HTR-8/SVneo (cell line): ENCODE data around the gene CHMP5.

Experiments used
- DNase-seq: peaks from one replicate; pipeline ENCODE4 v3.0.0; 2011; ENCODE audit warnings: low spot score, mixed read lengths; ENCODE audit not compliant: insufficient read length
- FAIRE-seq: peaks from 2 replicates; lab custom pipeline; 2011; peaks lifted over from hg19 to GRCh38; lab: Jason Lieb, UNC

Gene CHMP5

DNA sequence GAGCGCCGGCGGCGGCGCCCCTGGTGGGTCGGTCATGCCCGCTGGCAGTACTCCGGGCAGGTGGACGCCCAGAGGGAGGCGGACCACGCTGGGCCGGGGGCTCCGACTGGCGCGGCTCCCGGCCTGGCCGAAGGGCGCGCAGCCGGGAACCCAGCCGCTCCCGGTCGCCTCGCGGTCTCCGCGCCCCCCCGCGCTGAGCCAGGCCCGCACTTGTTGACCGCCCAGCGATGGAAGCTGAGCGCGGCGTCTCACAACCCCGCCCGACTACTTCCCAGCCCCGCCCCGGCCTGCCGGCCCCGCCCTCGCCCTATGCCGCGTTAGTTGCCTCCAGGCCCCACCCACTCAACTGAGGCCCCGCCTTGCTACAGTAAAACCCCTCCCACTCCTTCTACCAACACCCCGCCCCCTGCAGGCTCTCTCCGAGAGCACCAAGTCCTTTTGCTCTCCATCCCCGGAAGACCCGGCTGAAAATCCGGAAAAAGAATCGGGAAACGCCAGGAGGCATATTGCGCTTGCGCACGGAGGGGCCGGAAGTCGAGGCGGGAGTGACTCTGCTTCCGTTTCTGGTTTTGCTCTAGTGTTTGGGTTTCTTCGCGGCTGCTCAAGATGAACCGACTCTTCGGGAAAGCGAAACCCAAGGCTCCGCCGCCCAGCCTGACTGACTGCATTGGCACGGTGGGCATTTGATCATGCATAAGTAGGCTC, at the start of gene CHMP5, which contains the start of gene BAG1:
CHMP5 (plus strand) TSS at position 577 of the 705 bp plus-strand sequence; CDS start at position 607, 30 bp downstream.
BAG1 (minus strand) TSS at position 236 of the 705 bp plus-strand sequence.
- FAIRE-seq = peak; percentile 46
- peak; percentile 93 for DNase-seq

DNA sequence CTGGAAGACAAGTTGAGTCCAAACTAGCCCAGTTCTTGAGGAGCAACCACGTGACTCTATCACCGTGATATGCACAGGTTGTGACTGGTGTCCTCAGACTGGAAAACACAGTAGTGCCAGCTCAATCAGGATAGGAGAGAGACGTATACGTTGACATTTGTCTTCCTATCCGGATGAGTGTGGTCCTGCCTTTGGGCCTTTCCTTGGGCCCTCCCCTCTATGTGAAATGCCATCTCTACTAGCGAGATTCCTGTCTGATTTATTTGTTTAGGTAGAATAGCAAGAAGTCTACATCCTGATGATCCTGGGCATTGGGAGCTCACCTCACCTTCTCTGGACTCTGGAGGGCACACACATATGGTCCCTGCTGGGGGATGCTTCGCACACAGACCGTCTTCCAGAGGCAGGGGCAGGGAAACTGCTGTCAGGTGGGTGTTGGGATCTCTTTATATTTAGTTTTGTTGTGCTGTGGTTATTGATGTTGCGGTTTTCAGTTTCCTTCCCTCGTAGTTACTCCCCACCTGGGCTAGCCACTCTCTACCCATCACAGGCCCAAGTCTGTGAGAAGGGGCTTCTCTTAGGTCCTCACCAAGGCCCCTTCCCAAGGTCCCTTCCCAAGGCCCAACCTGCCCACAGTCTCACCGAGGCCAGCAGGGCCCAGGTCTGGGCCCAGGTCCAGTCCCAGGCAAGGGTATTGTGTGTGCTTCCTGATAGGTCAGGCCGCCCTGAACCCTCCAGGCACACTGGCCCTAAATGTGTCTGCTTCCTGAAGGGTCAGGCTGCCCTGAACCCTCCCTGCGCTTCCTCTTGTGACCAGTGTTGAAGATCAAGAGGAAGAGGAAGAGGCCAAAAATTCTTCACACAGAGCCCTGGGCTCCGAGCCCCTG, 43.9 kb upstream of the CHMP5 start:
- FAIRE-seq = no peak
- DNase-seq = no peak

DNA sequence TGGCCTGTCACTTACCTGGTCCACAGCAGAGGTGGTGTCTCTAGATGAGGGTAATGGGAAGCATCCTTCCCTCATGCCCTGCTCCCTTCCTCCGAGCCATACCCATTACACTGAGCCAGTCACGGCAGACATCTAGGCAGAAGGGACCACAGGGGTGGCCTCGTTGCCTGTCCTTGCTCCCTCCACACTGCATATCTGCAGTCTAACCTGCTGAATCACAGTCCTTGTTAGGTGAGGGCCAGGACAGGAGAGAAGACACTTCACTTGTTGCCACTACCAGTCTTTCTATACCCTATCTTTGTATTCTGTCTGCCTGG, 43.3 kb upstream of the CHMP5 start:
- DNase-seq = no peak
- no peak for FAIRE-seq

DNA sequence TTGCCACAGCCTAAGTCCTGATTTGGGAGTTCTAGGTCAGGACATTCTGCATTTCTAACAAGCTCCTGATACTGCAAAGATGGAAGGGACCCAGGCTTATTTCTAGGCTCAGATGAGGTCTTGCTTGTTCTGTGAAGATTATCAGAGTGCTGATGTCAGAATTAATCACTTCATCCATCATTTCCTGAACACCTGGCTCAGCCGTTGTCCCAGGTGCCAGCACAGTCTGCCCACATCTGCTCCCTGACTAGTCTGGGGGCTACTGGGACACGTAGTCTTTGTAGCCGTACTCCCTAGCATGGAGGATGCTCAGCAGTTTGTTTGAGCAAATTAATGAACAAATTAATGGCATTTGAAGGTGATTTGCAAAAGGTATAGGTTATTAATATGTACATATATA, 42.8 kb upstream of the CHMP5 start:
- DNase-seq (no peak), FAIRE-seq (no peak)

DNA sequence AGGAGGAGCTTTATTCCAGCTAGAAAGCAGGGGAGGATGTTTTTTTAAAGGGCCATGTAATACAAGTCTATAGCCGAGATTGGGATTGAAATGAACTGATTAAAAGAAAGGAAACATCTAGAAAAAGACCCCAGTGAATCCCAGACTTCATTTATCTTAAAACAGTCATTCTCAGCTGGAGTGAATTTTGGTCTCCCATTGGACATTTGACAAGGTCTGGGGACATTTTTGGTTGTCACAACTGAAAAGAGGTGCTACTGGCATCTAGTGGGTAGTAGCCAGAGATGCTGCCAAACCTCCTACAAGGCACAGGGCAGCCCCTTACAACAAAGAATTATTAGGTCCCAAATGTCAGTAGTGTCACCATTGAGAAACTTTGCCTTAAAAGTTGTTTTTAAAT, 41.2 kb upstream of the CHMP5 start:
- DNase-seq (no peak), FAIRE-seq (no peak)

DNA sequence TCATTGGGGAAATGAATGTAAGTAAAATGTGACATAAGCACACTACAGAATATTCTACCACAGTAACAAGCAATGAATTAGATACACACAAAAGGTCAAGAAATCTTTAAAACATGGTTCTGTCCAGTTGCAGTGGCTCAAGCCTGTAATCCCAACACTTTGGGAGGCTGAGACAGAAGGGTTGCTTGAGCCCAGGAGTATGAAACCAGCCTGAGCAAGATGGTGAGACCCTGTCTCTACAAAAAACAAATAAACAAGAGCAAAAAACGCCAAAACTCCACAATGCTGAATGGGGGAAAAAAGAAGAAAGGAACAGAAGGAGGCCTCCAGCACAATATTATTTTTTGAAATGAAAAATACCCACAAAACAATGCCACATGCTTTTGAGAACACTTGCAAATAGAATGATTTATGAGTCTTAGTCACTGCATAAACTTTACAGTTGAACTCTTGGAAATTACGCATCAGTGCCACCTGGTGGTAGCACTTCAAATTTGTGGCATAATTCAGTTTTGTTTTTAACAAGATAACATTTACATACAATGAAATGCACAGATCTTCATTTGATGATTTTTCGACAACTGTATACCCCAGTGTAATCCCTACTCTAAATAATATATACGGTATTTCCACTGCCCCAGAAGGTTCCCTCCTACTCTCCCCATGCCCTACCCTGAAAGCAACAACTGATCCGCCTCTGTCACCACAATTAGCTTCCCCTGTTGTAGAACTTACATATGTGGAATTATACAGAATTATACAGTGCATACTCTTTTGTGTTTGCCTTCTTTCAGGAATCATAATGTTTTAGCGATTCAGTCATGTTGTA, 39.3 kb upstream of the CHMP5 start:
- peak; percentile 61 for DNase-seq
- no peak for FAIRE-seq

DNA sequence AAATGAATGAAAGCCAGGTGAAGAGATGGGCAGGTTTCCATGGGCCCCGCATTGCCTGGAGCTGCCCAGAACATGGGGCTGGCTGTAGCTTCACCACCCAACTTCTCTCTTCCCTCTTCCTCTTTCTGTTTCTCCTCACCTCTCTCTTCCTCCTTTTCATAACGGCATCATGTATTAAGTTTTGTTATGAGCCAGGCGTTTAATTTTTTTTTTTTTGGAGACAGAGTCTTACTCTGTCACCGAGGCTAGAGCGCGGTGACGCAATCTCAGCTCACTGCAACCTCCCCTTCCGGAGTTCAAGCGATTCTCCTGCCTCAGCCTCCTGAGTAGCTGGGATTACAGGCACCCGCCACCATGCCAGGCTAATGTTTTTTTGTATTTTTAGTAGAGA, 37.8 kb upstream of the CHMP5 start:
- DNase-seq (no peak), FAIRE-seq (no peak)

DNA sequence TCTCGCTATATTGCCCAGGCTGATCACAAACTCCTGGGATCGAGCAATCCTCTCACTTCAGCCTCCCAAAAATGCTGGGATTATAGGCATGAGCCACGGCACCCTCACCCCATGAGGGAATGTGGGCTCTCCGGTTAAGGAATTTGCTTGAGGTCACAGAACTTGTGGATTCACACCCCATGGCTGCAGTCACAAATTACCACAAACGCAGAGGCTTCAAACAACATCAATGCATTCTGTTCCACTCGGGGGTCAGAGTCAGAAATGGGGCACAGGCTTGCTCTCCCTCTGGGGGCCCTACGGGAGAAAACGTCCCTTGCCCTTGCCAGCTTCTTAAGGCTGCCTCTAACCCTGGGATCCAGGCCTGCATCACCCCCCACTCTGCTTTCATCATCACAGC, 37.1 kb upstream of the CHMP5 start:
- FAIRE-seq (no peak), DNase-seq (no peak)

DNA sequence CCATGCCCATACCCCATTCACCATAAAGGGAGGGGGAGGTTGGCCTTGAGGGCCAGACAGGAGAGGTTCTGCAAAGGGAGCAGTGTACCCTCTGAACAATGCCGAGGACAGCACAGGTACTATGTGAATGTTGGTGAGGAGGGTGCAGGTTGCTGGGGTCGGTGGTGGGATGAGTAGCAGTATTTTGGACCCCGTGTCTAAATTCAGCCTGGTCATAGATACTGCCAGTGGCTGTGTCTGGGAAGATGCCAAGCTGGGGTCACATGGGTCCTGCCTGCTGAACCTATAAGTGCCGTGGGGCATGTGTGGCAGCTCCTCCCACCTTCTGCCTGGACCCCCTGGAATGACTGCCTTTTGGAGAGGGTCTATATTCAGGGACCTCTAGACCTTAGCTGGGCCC, 36.2 kb upstream of the CHMP5 start:
- DNase-seq = no peak
- no peak for FAIRE-seq

DNA sequence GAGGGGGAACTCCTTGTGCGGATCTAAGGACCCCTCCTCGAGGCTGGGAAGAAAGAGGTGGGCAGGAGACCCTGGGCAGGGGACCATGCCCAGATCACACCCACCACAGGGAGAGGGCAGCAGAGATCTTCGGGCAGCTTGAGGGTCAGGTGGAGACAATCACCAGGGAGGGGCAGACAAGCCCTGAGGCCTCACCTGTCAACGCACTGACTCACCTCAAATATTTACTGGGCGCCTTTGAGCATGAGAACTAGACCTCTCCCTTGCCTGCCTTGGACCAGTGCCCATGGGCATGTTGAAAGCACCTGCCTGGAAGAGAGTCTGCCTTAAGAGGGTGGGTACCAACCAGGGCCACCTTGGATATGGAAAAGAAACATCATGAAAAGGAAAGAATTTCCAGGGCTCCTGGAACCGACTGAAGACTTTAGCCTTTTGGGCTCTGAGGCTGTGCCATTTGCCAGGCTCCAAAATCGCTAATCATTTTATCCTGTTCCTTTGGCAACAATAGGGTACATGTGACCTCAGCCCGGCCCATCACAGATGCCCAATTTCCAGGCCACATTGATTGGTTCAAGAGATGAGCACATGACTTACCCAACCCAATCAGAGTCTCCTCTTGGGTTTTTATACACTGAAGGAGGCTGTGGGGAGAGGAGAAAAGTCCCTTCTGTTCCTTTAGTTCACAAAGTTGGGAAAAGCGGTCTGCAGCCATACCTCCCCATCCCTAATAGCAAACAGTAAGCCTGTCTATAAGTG, 35.3 kb upstream of the CHMP5 start:
- FAIRE-seq (no peak), DNase-seq (peak; percentile 18)

DNA sequence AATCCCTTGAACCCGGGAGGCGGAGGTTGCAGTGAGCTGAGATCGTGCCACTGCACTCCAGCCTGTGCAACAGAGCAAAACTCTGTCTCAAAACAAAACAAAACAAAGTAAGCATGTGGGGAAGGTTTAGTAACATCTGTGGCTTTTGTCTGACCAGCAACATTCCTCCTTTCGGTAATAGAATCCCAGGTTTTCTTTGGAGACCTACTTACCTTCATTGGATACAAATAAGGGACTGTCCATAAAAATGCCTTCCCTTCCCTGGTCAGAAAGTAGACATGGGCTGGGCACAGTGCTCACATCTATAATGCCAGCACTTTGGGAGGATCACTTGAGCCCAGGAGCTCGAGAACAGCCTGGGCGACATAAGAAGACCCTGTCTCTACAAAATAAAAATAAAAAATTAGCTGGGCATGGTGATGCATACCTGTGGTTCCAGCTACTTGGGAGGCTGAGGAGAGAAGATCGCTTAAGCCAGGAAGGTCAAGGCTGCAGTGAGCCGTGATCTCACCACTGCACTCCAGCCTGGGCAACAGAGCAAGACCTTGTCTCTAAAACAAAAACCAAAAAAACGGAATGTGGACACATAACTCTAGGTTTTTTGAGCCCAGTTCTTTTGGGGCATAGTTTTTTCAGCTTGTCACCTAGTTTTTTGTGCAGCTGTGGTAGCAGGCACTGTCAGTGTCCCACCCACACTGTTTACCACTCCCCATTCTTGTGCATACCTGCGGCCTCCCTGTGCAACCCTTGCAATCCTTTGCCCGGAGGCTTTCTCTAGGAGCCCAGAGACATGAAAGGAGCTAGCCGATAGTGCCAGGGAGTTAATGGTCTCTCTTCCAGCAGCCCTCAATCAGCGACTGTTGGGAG, 33.9 kb upstream of the CHMP5 start:
- FAIRE-seq = no peak
- no peak for DNase-seq

DNA sequence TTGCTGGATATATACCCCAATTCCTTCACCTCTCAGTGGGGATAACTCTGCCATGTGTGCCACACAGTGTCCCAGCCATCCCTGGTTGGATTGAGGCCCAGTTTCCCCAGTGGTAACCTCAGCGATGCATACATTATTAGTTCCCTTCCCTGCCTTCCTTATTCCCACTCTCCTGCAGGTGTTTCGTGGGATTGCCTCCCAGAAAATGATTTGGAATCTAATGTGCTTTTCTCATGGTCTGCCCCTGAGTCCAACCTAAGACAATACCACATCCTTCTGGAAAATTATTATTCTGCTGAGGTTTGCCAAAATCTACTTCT, 33.3 kb upstream of the CHMP5 start:
- DNase-seq = no peak

DNA sequence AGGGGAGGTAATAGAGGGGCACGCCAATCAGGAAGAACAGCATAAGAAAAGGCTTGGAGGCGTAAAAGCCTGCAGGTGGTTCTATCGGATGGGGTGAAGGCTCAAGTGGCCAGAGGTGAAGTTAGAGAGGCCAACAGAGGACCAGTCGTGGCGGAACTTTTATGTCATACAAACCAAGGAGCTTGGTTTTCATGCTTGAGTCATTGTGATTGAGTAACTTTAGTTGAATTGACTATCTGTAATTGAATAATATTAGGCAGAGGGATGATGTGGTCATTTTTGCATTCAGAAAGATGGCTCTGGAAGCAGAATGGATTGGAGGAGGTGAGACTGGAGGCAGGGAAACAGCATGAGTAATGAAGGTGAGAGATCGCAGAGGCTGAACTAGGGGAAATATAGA, 32.0 kb upstream of the CHMP5 start:
- DNase-seq (no peak), FAIRE-seq (no peak)

More for the DNA sequence above, 33.3 kb upstream of the CHMP5 start:
- FAIRE-seq = no peak

DNA sequence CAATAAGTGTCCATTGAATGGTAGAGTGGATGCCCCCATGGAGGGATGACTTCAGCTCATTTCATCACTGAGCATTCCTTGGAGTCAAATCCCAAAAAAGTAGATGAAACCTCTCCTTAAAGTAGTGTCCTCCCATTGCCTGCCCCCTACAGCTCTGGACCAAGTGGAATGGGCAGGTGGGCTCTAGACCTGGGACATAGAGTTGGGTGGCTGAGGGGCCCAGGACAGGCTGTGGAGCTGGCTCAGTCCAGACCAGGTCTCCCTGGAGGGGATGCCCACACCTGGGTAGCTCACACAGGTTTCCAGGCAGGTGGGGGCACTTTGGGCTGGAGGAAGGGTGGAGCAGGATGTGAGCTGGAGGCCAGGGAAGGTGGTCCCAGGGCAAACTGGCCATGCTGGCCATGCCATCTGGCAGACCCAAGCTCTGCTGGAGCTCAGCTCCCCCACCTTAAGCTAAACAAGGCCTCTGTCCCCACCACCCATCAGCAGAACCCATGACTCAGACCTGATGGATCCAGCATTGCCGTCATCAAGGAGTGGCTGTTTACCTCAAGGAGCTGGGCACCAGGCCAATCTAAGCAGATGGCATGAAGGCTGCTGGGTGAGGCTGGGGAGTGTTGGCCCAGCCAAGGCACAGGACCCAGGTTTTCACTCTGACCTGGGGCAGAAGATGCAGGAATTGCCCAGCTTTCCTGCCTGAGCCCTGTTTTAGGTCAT, 31.1 kb upstream of the CHMP5 start:
- peak; percentile 77 for DNase-seq
- FAIRE-seq = peak; percentile 63

DNA sequence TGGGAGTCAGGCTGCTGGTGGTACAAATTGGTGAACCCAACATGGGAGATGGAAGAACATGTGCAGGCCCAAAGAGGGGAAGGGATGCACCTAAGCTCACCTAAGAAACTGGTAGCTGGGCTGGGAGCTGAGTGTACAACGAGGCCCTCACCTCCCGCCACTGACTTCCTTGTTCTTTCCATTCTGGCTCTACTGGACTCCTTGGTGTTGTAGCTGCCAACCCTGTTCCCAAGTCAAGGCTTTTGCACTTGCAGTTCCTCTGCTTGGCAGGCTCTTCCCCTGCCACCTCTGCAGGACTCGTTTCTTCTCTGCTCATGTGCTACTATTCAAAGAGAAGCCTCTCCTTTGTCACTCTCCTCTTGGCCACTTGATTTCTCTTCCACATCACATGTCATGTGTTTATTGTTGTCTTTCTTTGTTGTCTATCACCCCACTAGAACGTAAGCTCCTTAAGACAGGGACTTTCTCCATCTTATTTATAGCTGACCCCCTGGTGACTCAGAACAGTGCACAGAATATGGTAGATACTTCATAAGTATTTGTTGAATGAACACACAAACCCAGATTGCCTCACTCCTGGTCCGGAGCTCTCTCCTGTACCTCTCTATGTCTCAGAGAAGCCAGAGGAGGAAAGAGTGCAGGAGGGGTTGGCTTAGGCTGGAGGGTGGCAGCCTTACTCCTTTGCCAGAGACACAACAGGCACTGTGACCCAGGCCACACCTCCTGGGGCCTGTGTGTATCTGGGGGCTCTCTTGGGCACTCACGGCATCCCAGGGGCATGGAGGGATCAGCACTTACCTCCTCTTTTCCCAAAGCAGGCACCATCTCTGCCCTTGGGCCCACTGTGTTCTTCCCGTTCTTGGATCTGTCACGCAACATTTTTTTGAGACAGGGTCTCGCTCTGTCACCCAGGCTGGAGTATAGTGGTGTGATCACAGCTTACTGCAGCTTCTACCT, 30.1 kb upstream of the CHMP5 start:
- no peak for DNase-seq

DNA sequence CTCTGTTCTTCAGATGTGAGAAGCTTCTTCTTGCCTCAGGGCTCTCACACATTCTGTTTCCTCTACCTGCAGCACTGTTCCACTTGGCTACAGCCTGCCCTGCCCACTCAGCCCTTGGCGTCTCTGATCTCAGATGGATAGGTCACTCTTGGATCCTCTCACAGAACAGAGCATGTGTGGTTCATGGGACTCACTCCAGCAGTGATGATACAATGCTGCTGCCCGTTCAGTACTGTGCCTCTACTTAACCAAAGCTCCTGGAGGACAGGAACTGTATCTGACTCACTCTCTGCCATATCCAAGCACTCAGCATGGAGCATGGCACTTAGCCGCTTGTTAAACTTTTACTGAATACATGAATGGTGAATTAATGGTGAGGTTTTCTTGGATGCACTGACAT, 28.3 kb upstream of the CHMP5 start:
- FAIRE-seq (no peak), DNase-seq (no peak)

More for the DNA sequence above, 30.1 kb upstream of the CHMP5 start:
- no peak for FAIRE-seq

DNA sequence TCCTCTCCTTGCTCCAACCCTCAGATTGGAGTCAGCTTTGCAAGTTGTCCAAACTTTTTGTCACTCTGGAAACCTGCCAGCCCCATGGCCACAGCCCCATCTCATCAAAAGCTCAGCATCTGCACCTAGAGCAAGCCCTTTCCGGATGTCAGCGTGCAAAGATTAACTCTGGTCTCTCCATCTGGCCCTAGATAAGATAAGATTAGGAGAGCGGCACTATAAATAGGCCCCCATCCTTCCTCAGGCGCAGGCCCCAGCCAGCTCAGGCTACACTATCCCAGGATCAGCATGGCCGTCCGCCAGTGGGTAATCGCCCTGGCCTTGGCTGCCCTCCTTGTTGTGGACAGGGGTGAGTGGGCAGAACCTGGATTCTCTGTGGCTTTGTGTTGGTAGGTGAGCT, 24.9 kb upstream of the CHMP5 start, which contains the start of gene SPINK4:
SPINK4 (plus strand) TSS at position 247 of the 400 bp plus-strand sequence; CDS start at position 289, 42 bp downstream.
- DNase-seq (no peak), FAIRE-seq (no peak)
